GM12878 (cell line): ENCODE data around the gene TRAK2. TPM values are rescaled to one million over a fixed set of nuclear protein-coding genes. Genes with fewer than 3 reads are reported as not detected.

Source experiments
- ATAC-seq: fragments of 200-7000 bp; cut with Tn5 transposase; 3 replicates; pipeline ENCODE4 v1.9.1; 2020; ENCODE audit warnings: mild to moderate bottlenecking, moderate library complexity
- BruUV-seq: library from RNA; stranded (reverse); fragments of 400-500 nt; replicated peaks from 2 replicates; lab custom pipeline; 2021; lab: Mats Ljungman, UMichigan
- CTCF ChIA-PET: fragments of 300-600 bp; sonication (Branson Sonifier 250); formaldehyde crosslinking; extraction: SDS; loops from one replicate; lab custom pipeline; 2021; ENCODE audit warnings: inconsistent platforms; lab: Yijun Ruan, JAX
- POLR2A ChIA-PET: fragments of 350-600 bp; formaldehyde crosslinking; extraction: SDS; loops from one replicate; lab custom pipeline; 2021; ENCODE audit warnings: inconsistent platforms; lab: Charles Lee
- RAD21 ChIA-PET: fragments of 300-600 bp; sonication (Branson Sonifier 250); formaldehyde crosslinking; loops from one replicate; lab custom pipeline; 2023; ENCODE audit warnings: antibody characterized with exemption; ENCODE audit not compliant: unreplicated experiment; lab: Charles Lee
- SMC1A ChIA-PET: fragments of 300-600 bp; sonication (Branson Sonifier 250); formaldehyde crosslinking; loops from one replicate; lab custom pipeline; 2023; ENCODE audit not compliant: unreplicated experiment, uncharacterized antibody; lab: Charles Lee
- DNase-seq: peaks from one replicate; pipeline ENCODE4 v3.0.0-alpha.2; 2011; ENCODE audit warnings: low read depth, low spot score
- FAIRE-seq: peaks from 3 replicates; lab custom pipeline; 2011; peaks lifted over from hg19 to GRCh38; lab: Jason Lieb, UNC
- H2AFZ ChIP-seq: 2 replicates; pipeline ENCODE4 v1.6.0; 2011; ENCODE audit warnings: low read depth, low read length, control low read depth; ENCODE audit not compliant: control insufficient read depth
- H3K27ac ChIP-seq: 2 replicates; pipeline ENCODE4 v1.5.1; 2011; ENCODE audit warnings: control low read depth; ENCODE audit not compliant: control insufficient read depth, insufficient read depth
- H3K27me3 ChIP-seq, 2 experiments: replicated peaks in 1 of 2; 2 replicates each; pipeline versions ENCODE4 v1.6.0 to v1.6.1; 2011; ENCODE audit warnings: low read length in 1 of 2; ENCODE audit not compliant: control insufficient read depth in 2 of 2, insufficient read depth in 2 of 2
- H3K36me3 ChIP-seq, 2 experiments: 2 replicates each; pipeline ENCODE4 v1.5.1; 2011; ENCODE audit warnings: low read length in 1 of 2; ENCODE audit not compliant: control insufficient read depth in 2 of 2, insufficient read depth in 2 of 2
- H3K4me1 ChIP-seq: 2 replicates; pipeline ENCODE4 v1.6.1; 2011; ENCODE audit warnings: mild to moderate bottlenecking, low read length, moderate library complexity, mixed read lengths; ENCODE audit not compliant: control insufficient read depth, insufficient read depth
- H3K4me2 ChIP-seq: 2 replicates; pipeline ENCODE4 v1.6.0; 2011; ENCODE audit warnings: control low read depth; ENCODE audit not compliant: control insufficient read depth, insufficient read depth
- H3K4me3 ChIP-seq: fragments of 200-600 bp; sonication (generic); 2 replicates; pipeline ENCODE4 v1.5.1; 2016
- H3K79me2 ChIP-seq: 2 replicates; pipeline ENCODE4 v1.6.0; 2011; ENCODE audit warnings: low read length; ENCODE audit not compliant: control insufficient read depth, insufficient read depth
- H3K9ac ChIP-seq: 2 replicates; pipeline ENCODE4 v1.8.0; 2011; ENCODE audit warnings: low read length, control low read depth, mixed read lengths; ENCODE audit not compliant: control insufficient read depth, insufficient read depth
- H3K9me3 ChIP-seq: replicated peaks from 3 replicates; pipeline ENCODE4 v1.5.1; 2011; ENCODE audit warnings: mild to moderate bottlenecking, low read length; ENCODE audit not compliant: control insufficient read depth, insufficient read depth
- H4K20me1 ChIP-seq: 2 replicates; pipeline ENCODE4 v1.6.0; 2011; ENCODE audit not compliant: control insufficient read depth, insufficient read depth
- ATF2 ChIP-seq: IDR thresholded peaks from 2 replicates; pipeline ENCODE4 v1.6.1; 2012; ENCODE audit warnings: low read length, inconsistent platforms
- CBX3 ChIP-seq: fragments of 200-600 bp; sonication (generic); IDR thresholded peaks from 2 replicates; pipeline ENCODE4 v1.6.1; 2016; ENCODE audit warnings: low read depth, borderline replicate concordance
- CEBPB ChIP-seq, 2 experiments: fragments of 150-350 bp in 1 of 2; IDR thresholded peaks; 2 replicates each; pipeline ENCODE4 v1.6.1; 2012 to 2014; ENCODE audit warnings: low read depth in 2 of 2, low read length in 2 of 2, borderline replicate concordance in 1 of 2, inconsistent platforms in 1 of 2
- E2F8 ChIP-seq: fragments of 450-650 bp; IDR thresholded peaks from 2 replicates; pipeline ENCODE4 v1.6.1; 2018; ENCODE audit warnings: mild to moderate bottlenecking, low read depth, moderate library complexity; ENCODE audit not compliant: partially characterized antibody
- E4F1 ChIP-seq: fragments of 450-650 bp; IDR thresholded peaks from 2 replicates; pipeline ENCODE4 v1.6.1; 2018; ENCODE audit warnings: borderline replicate concordance, mild to moderate bottlenecking; ENCODE audit not compliant: partially characterized antibody
- HCFC1 ChIP-seq: fragments of 150-350 bp; IDR thresholded peaks from 2 replicates; pipeline ENCODE4 v1.6.1; 2014; ENCODE audit warnings: low read length
- RELB ChIP-seq: fragments of 450-650 bp; IDR thresholded peaks from 2 replicates; pipeline ENCODE4 v1.6.1; 2017; ENCODE audit warnings: low read depth, mild to moderate bottlenecking, moderate library complexity
- RFX5 ChIP-seq: IDR thresholded peaks from 2 replicates; pipeline ENCODE4 v1.6.1; 2011; ENCODE audit warnings: low read depth, low read length, improper control_type of control experiment
- SMAD5 ChIP-seq: IDR thresholded peaks from 2 replicates; pipeline ENCODE4 v1.6.1; 2016; ENCODE audit warnings: antibody characterized with exemption, low read depth
- ZBTB40 ChIP-seq: fragments of 450-650 bp; IDR thresholded peaks from 2 replicates; pipeline ENCODE4 v1.6.1; 2016; ENCODE audit warnings: mild to moderate bottlenecking, moderate library complexity, borderline replicate concordance
- ZNF384 ChIP-seq: IDR thresholded peaks from 2 replicates; pipeline ENCODE4 v1.6.1; 2012; ENCODE audit warnings: low read depth, mild to moderate bottlenecking, low read length, improper control_type of control experiment, borderline replicate concordance
- WGBS: methylation state at CpG from one replicate; pipeline ENCODE4 v1.1.6; 2016; ENCODE audit warnings: low lambda C conversion rate; ENCODE audit not compliant: insufficient replicate concordance, insufficient coverage; ENCODE audit errors: missing lambda C conversion rate; 5-methylcytosine and 5-hydroxymethylcytosine counted together
- in situ Hi-C: fragments of 300-500 bp; cut with MboI; formaldehyde crosslinking; loops from 9 replicates; pipeline ENCODE4 v1.14.3; 2018; ENCODE audit warnings: mixed read lengths
- intact Hi-C: fragments of 100-400 bp; cut with micrococcal nuclease; formaldehyde crosslinking; loops from one replicate; pipeline ENCODE4 v1.14.2; 2022; ENCODE audit not compliant: unreplicated experiment
- polyA plus RNA-seq, 11 experiments: library from polyadenylated mRNA; depleted of rRNA in 4 of 11; unstranded in 6 of 11; stranded (reverse) in 5 of 11; fragments of >200 nt; fragmentation: Nextera tagmentation in 4 of 11; fragmentation: Illumina TruSeq in 1 of 11; extraction: Ambion mirVana in 4 of 11; extraction: Trizol in 1 of 11; gene quantifications; 1 replicate in 1 of 11; 2 replicates in 10 of 11; pipeline versions ENCODE4 v1.2.1 to v1.2.3, GENCODE V29; 2011 to 2016; ENCODE audit warnings: inconsistent platforms in 2 of 11, missing spikeins in 2 of 11, low read depth in 1 of 11
- total RNA-seq, 4 experiments: library from RNA; depleted of rRNA in 3 of 4; stranded (reverse); fragments of >200 nt in 3 of 4; fragmentation: Illumina TruSeq in 1 of 4; extraction: Trizol in 1 of 4; gene quantifications; 2 replicates each; pipeline versions ENCODE4 v1.2.1 to v1.2.3, GENCODE V29; 2013 to 2021

The TRAK2 gene
- total and polyA plus RNA-seq, 10 of the 15 experiments (the other 5 are each of a cell fraction or from before 2014, with no cell fraction given) = 5.2 to 20.0 (median 11.8) TPM

GRCh38 chr2:201329409-201329808 lies 121.8 kb downstream of the TRAK2 start:
- ATAC-seq (no peak), FAIRE-seq (no peak), DNase-seq (no peak)
- Histone ChIP-seq H3K4me3 (no peak overlapping the region), H3K9me3 (no peaks in the 10 kb centered on the region; the same call in 1 of the 3 replicates), H3K4me2 (no peak overlapping the region), H3K27me3 (no peaks in the 10 kb centered on the region), H3K36me3 (no peaks in the 10 kb centered on the region), H2AFZ (no peak overlapping the region), H3K79me2 (no peaks in the 10 kb centered on the region), H4K20me1 (no peaks in the 10 kb centered on the region), H3K9ac (no peak overlapping the region), H3K27ac (no peak overlapping the region), H3K4me1 (no peaks in the 10 kb centered on the region)
- ChIA-PET SMC1A (no interaction called here), POLR2A (no interaction called here), CTCF (no interaction called here), RAD21 (no interaction called here)
- 0% methylated on average over 1 of the region's 1 CpG for WGBS
- intact Hi-C loops = no loop called here
- no TSS peak for BruUV-seq
- in situ Hi-C loops = no loop called here
- TF ChIP-seq RELB (no peak), E2F8 (no peak), RFX5 (no peak), ZNF384 (no peak), E4F1 (no peak), CBX3 (no peak), CEBPB (IDR thresholded peaks at IDR 0.05; ENCODE audit: borderline replicate concordance in 1 of 2, low read depth in 2 of 2, low read length in 2 of 2) (no peak), SMAD5 (no peak), HCFC1 (no peak), ZBTB40 (no peak), ATF2 (no peak)
